Heart left ventricle (tissue), 16 donors: ENCODE results near the gene TAF9B. TPM values are rescaled to one million over a fixed set of nuclear protein-coding genes. Genes with fewer than 3 reads are reported as not detected.

ENCODE experiments used
- ATAC-seq, 4 donors: fragments of 200-7000 bp; cut with Tn5 transposase; one replicate each; pipeline ENCODE4 v1.9.1; 2020 to 2022; ENCODE audit warnings: moderate library complexity in 4 of 4, mild to moderate bottlenecking in 3 of 4, moderate number of reproducible peaks in 1 of 4
- DNase-seq, 5 donors: peaks; one replicate each; pipeline ENCODE4 v3.0.0-alpha.2; 2020
- H3K27ac ChIP-seq, 12 donors: fragments of 200-600 bp; sonication (generic) in 4 of 12; one replicate each; pipeline versions ENCODE4 v1.5.0 to v1.8.0; 2016 to 2022; ENCODE audit warnings: mild to moderate bottlenecking in 2 of 12
- H3K27me3 ChIP-seq, 9 donors: fragments of 200-600 bp; sonication (generic) in 2 of 9; one replicate each; pipeline versions ENCODE4 v1.5.1 to v1.8.0; 2016 to 2022; ENCODE audit warnings: mild to moderate bottlenecking in 3 of 9
- H3K36me3 ChIP-seq, 9 donors: fragments of 200-600 bp; sonication (generic) in 2 of 9; one replicate each; pipeline versions ENCODE4 v1.5.0 to v1.8.0; 2018 to 2022; ENCODE audit warnings: mild to moderate bottlenecking in 2 of 9
- H3K4me1 ChIP-seq, 12 donors: fragments of 200-600 bp; sonication (generic) in 4 of 12; one replicate each; pipeline versions ENCODE4 v1.5.0 to v1.8.0; 2016 to 2022; ENCODE audit warnings: mild to moderate bottlenecking in 3 of 12
- H3K4me3 ChIP-seq, 12 donors: fragments of 200-600 bp; sonication (generic) in 4 of 12; one replicate each; pipeline versions ENCODE4 v1.5.0 to v1.8.0; 2017 to 2022; ENCODE audit warnings: mild to moderate bottlenecking in 9 of 12, moderate library complexity in 4 of 12
- H3K9me3 ChIP-seq, 12 donors: fragments of 200-600 bp; sonication (generic) in 4 of 12; one replicate each; pipeline versions ENCODE4 v1.5.0 to v1.8.0; 2016 to 2022; ENCODE audit warnings: mild to moderate bottlenecking in 1 of 12
- CTCF ChIP-seq, 12 donors: fragments of 200-600 bp; sonication (generic) in 4 of 12; IDR thresholded peaks; one replicate each; pipeline versions ENCODE4 v1.5.0 to v1.8.0; 2018 to 2022; ENCODE audit warnings: antibody characterized with exemption in 12 of 12, mild to moderate bottlenecking in 5 of 12
- POLR2A ChIP-seq, 2 donors: fragments of 450-650 bp; IDR thresholded peaks; one replicate each; pipeline ENCODE4 v1.6.1; 2017; ENCODE audit warnings: antibody characterized with exemption in 2 of 2, mild to moderate bottlenecking in 2 of 2, moderate library complexity in 2 of 2
- WGBS, 4 donors: extraction: QIAGEN DNeasy Blood & Tissue Kit in 2 of 4; methylation state at CpG; one replicate each; pipeline versions ENCODE4 v1.1.5 to v1.1.7; 2013 to 2018; 5-methylcytosine and 5-hydroxymethylcytosine counted together
- intact Hi-C, 10 donors: fragments of 100-400 bp; cut with DNase I; formaldehyde crosslinking; loops; one replicate each; pipeline versions ENCODE4 v1.11.1 to v1.14.2; 2022
- polyA plus RNA-seq, 2 donors: library from polyadenylated mRNA; stranded (reverse); fragments of 200-250 nt; gene quantifications; one replicate each; pipeline ENCODE4 v1.2.3, GENCODE V29; 2013
- total RNA-seq, 9 donors: library from RNA; depleted of rRNA in 2 of 9; stranded (reverse); fragments of >200 nt in 2 of 9; fragmentation: NEBNext Ultra II Directional in 3 of 9; extraction: Animal tissue kit (Norgen Biotek cat#: 25700) in 3 of 9; gene quantifications; one replicate each; pipeline versions ENCODE4 v1.1.0 to v1.2.4, GENCODE V29; 2016 to 2023
- donor health status: ischemic (EF 13 %, LVEDD 7.1; RV severe dilation, severe dysfunction).
- donor health status: healthy with polysubstance abuse.
- donor health status: DM: no; HTN: yes; CAD: no.
- donor health status: DM: no; HTN: no; CAD: no.
- donor health status: ischemic (EF 25% LVEDD 6.9; RV normal size, moderate dysfunction).
- donor health status: ischemic (EF 25% LVEDD 5.7; RV mildly dilated, moderate dysfunction).
- donor health status: healthy.
- donor health status: DM: yes; HTN: yes; CAD: no.
- donor health status: ischemic (EF 35%, LVEDD 5.7; RV mildly dilated, moderate dysfunction).
- donor health status: nonischemic (EF 11% LVEDD 7.7; RV severe dilation, severe dysfunction).
- donor health status: DM: yes; HTN: yes; CAD: no.
- donor health status: PGD.
- donor health status: ischemic (EF 29% LVEDD 5.4; RV normal size, mild dysfunction).
- donor health status: nonischemic (EF 23%, LVEDD 6.1; RV moderate dilation, normal function).

The TAF9B gene
- total and polyA plus RNA-seq, 11 donors = 10.2 to 31.9 (median 22.6) TPM

GRCh38 chrX:78125148-78125547 lies 14.3 kb downstream of the TAF9B start:
- 44 to 74% (median 55%) methylated on average over 1 of the region's 1 CpG for WGBS, 4 donors

GRCh38 chrX:78124307-78124706 lies 15.1 kb downstream of the TAF9B start:
- DNase-seq (no peak), ATAC-seq (no peak)
- Histone ChIP-seq H3K4me1 (no peaks in the 10 kb centered on the region), H3K4me3 (no peak overlapping the region), H3K9me3 (no peaks in the 10 kb centered on the region), H3K27ac (no peak overlapping the region), H3K27me3 (no peaks in the 10 kb centered on the region), H3K36me3 (peaks cover 0 to 97% (median 85%) of the 10 kb centered on the region in 9 donors)
- TF ChIP-seq POLR2A (IDR thresholded peaks at IDR 0.05) (no peak), CTCF (IDR thresholded peaks at IDR 0.05) (peak in 1 of 12 donors; percentile 3)
- 69 to 82% (median 75%) methylated on average over 2 of the region's 2 CpGs for WGBS, 4 donors
- intact Hi-C loops = no loop called here

More at GRCh38 chrX:78125148-78125547, 14.3 kb downstream of the TAF9B start:
- H3K27ac ChIP-seq = no peak overlapping the region
- no peaks in the 10 kb centered on the region for H3K9me3 ChIP-seq
- no peak for ATAC-seq
- peaks cover 0 to 97% (median 80%) of the 10 kb centered on the region in 9 donors for H3K36me3 ChIP-seq
- intact Hi-C loops = no loop called here
- TF ChIP-seq POLR2A (IDR thresholded peaks at IDR 0.05) = no peak
- TF ChIP-seq CTCF (IDR thresholded peaks at IDR 0.05) = no peak
- H3K4me1 ChIP-seq = no peaks in the 10 kb centered on the region
- no peak for DNase-seq
- H3K27me3 ChIP-seq = no peaks in the 10 kb centered on the region
- no peak overlapping the region for H3K4me3 ChIP-seq

DNA sequence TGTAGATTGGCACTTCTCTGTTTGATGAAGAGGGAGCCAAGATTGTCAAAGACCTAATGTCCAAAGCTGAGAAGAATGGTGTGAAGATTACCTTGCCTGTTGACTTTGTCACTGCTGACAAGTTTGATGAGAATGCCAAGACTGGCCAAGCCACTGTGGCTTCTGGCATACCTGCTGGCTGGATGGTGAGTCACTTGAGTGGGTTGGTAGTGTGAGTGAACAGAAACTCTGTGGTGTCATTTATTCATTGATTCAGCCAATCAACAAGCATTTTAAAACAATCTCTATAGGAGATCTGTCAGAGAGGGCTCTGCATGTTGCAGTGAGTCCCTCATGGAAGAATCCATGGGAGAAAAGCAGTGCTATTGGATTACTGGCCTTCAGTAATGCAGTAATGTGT lies 16.3 kb downstream of the TAF9B start:
- Histone ChIP-seq H3K9me3 (no peaks in the 10 kb centered on the region), H3K36me3 (peaks cover 0 to 98% (median 89%) of the 10 kb centered on the region in 9 donors), H3K4me1 (no peaks in the 10 kb centered on the region), H3K4me3 (no peak overlapping the region), H3K27me3 (no peaks in the 10 kb centered on the region), H3K27ac (no peak overlapping the region)
- TF ChIP-seq CTCF (IDR thresholded peaks at IDR 0.05) = no peak
- ATAC-seq = peak in 2 of 4 donors; percentile 29 to 38
- intact Hi-C loops = no loop called here
- DNase-seq = no peak

GRCh38 chrX:78119521-78120227 lies 19.8 kb downstream of the TAF9B start:
- WGBS, 4 donors = 65 to 70% (median 67%) methylated on average over 9 of the region's 9 CpGs
- no peaks in the 10 kb centered on the region for H3K27me3 ChIP-seq
- intact Hi-C loops = loop anchor here in 1 of 10 donors (10.0 kb wide), 1 partner anchor 205 kb away; the partner anchor contains the start of gene ATP7A
- no peak for ATAC-seq
- H3K9me3 ChIP-seq = no peaks in the 10 kb centered on the region
- no peak overlapping the region for H3K4me3 ChIP-seq
- peaks cover 0 to 8% (median 0%) of the 10 kb centered on the region in 12 donors for H3K4me1 ChIP-seq
- TF ChIP-seq POLR2A (IDR thresholded peaks at IDR 0.05) (no peak), CTCF (IDR thresholded peaks at IDR 0.05) (peak in 5 of 12 donors; percentile 4 to 27 (median 17))
- H3K36me3 ChIP-seq = peaks cover 0 to 98% (median 94%) of the 10 kb centered on the region in 9 donors
- DNase-seq = no peak
- H3K27ac ChIP-seq = no peak overlapping the region
